ENCODE data around the gene AR.

DNA sequence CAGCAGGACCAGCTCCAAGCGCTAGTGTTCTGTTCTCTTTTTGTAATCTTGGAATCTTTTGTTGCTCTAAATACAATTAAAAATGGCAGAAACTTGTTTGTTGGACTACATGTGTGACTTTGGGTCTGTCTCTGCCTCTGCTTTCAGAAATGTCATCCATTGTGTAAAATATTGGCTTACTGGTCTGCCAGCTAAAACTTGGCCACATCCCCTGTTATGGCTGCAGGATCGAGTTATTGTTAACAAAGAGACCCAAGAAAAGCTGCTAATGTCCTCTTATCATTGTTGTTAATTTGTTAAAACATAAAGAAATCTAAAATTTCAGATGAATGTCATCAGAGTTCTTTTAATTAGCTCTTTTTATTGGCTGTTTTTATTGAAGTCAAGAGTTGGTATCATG is 186.5 kb downstream of the AR start:
- TF ChIP-seq, protein P1, sequence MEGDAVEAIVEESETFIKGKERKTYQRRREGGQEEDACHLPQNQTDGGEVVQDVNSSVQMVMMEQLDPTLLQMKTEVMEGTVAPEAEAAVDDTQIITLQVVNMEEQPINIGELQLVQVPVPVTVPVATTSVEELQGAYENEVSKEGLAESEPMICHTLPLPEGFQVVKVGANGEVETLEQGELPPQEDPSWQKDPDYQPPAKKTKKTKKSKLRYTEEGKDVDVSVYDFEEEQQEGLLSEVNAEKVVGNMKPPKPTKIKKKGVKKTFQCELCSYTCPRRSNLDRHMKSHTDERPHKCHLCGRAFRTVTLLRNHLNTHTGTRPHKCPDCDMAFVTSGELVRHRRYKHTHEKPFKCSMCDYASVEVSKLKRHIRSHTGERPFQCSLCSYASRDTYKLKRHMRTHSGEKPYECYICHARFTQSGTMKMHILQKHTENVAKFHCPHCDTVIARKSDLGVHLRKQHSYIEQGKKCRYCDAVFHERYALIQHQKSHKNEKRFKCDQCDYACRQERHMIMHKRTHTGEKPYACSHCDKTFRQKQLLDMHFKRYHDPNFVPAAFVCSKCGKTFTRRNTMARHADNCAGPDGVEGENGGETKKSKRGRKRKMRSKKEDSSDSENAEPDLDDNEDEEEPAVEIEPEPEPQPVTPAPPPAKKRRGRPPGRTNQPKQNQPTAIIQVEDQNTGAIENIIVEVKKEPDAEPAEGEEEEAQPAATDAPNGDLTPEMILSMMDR (IDR thresholded peaks at IDR 0.05) = no peak
- TF ChIP-seq EZH2 (IDR thresholded peaks at IDR 0.05; ENCODE audit: borderline replicate concordance, insufficient read depth, low read depth, low read length, poor library complexity, severe bottlenecking) = no peak

Data from B cell (primary cell).